Heart left ventricle (tissue), 16 donors: ENCODE data around the gene KIRREL1. TPM values are rescaled to one million over a fixed set of nuclear protein-coding genes. Genes with fewer than 3 reads are reported as not detected.

Source experiments
- ATAC-seq, 4 donors: fragments of 200-7000 bp; cut with Tn5 transposase; one replicate each; pipeline ENCODE4 v1.9.1; 2020 to 2022; ENCODE audit warnings: moderate library complexity in 4 of 4, mild to moderate bottlenecking in 3 of 4, moderate number of reproducible peaks in 1 of 4
- DNase-seq, 5 donors: peaks; one replicate each; pipeline ENCODE4 v3.0.0-alpha.2; 2020
- H3K27ac ChIP-seq, 12 donors: fragments of 200-600 bp; sonication (generic) in 4 of 12; one replicate each; pipeline versions ENCODE4 v1.5.0 to v1.8.0; 2016 to 2022; ENCODE audit warnings: mild to moderate bottlenecking in 2 of 12
- H3K27me3 ChIP-seq, 9 donors: fragments of 200-600 bp; sonication (generic) in 2 of 9; one replicate each; pipeline versions ENCODE4 v1.5.1 to v1.8.0; 2016 to 2022; ENCODE audit warnings: mild to moderate bottlenecking in 3 of 9
- H3K36me3 ChIP-seq, 9 donors: fragments of 200-600 bp; sonication (generic) in 2 of 9; one replicate each; pipeline versions ENCODE4 v1.5.0 to v1.8.0; 2018 to 2022; ENCODE audit warnings: mild to moderate bottlenecking in 2 of 9
- H3K4me1 ChIP-seq, 12 donors: fragments of 200-600 bp; sonication (generic) in 4 of 12; one replicate each; pipeline versions ENCODE4 v1.5.0 to v1.8.0; 2016 to 2022; ENCODE audit warnings: mild to moderate bottlenecking in 3 of 12
- H3K4me3 ChIP-seq, 12 donors: fragments of 200-600 bp; sonication (generic) in 4 of 12; one replicate each; pipeline versions ENCODE4 v1.5.0 to v1.8.0; 2017 to 2022; ENCODE audit warnings: mild to moderate bottlenecking in 9 of 12, moderate library complexity in 4 of 12
- H3K9me3 ChIP-seq, 12 donors: fragments of 200-600 bp; sonication (generic) in 4 of 12; one replicate each; pipeline versions ENCODE4 v1.5.0 to v1.8.0; 2016 to 2022; ENCODE audit warnings: mild to moderate bottlenecking in 1 of 12
- CTCF ChIP-seq, 12 donors: fragments of 200-600 bp; sonication (generic) in 4 of 12; IDR thresholded peaks; one replicate each; pipeline versions ENCODE4 v1.5.0 to v1.8.0; 2018 to 2022; ENCODE audit warnings: antibody characterized with exemption in 12 of 12, mild to moderate bottlenecking in 5 of 12
- POLR2A ChIP-seq, 2 donors: fragments of 450-650 bp; IDR thresholded peaks; one replicate each; pipeline ENCODE4 v1.6.1; 2017; ENCODE audit warnings: antibody characterized with exemption in 2 of 2, mild to moderate bottlenecking in 2 of 2, moderate library complexity in 2 of 2
- WGBS, 4 donors: extraction: QIAGEN DNeasy Blood & Tissue Kit in 2 of 4; methylation state at CpG; one replicate each; pipeline versions ENCODE4 v1.1.5 to v1.1.7; 2013 to 2018; 5-methylcytosine and 5-hydroxymethylcytosine counted together
- intact Hi-C, 10 donors: fragments of 100-400 bp; cut with DNase I; formaldehyde crosslinking; loops; one replicate each; pipeline versions ENCODE4 v1.11.1 to v1.14.2; 2022
- polyA plus RNA-seq, 2 donors: library from polyadenylated mRNA; stranded (reverse); fragments of 200-250 nt; gene quantifications; one replicate each; pipeline ENCODE4 v1.2.3, GENCODE V29; 2013
- total RNA-seq, 9 donors: library from RNA; depleted of rRNA in 2 of 9; stranded (reverse); fragments of >200 nt in 2 of 9; fragmentation: NEBNext Ultra II Directional in 3 of 9; extraction: Animal tissue kit (Norgen Biotek cat#: 25700) in 3 of 9; gene quantifications; one replicate each; pipeline versions ENCODE4 v1.1.0 to v1.2.4, GENCODE V29; 2016 to 2023
- donor health status: ischemic (EF 13 %, LVEDD 7.1; RV severe dilation, severe dysfunction).
- donor health status: healthy with polysubstance abuse.
- donor health status: DM: no; HTN: yes; CAD: no.
- donor health status: DM: no; HTN: no; CAD: no.
- donor health status: ischemic (EF 25% LVEDD 6.9; RV normal size, moderate dysfunction).
- donor health status: ischemic (EF 25% LVEDD 5.7; RV mildly dilated, moderate dysfunction).
- donor health status: healthy.
- donor health status: DM: yes; HTN: yes; CAD: no.
- donor health status: ischemic (EF 35%, LVEDD 5.7; RV mildly dilated, moderate dysfunction).
- donor health status: nonischemic (EF 11% LVEDD 7.7; RV severe dilation, severe dysfunction).
- donor health status: DM: yes; HTN: yes; CAD: no.
- donor health status: PGD.
- donor health status: ischemic (EF 29% LVEDD 5.4; RV normal size, mild dysfunction).
- donor health status: nonischemic (EF 23%, LVEDD 6.1; RV moderate dilation, normal function).

The KIRREL1 gene
- total and polyA plus RNA-seq, 11 donors: 3.2 to 22.7 (median 8.2) TPM

- ATAC-seq (no peak), DNase-seq (no peak)
- TF ChIP-seq CTCF (IDR thresholded peaks at IDR 0.05) (no peak), POLR2A (IDR thresholded peaks at IDR 0.05) (no peak)
- H3K27ac ChIP-seq: no peak overlapping the region
- H3K4me3 ChIP-seq: no peak overlapping the region
- intact Hi-C loops: loop anchor here in 7 of 10 donors (5.0 to 10.0 kb wide), 6 partner anchors 167 to 1114 kb away; partner anchors contain the start of gene AIM2 (in 1 of the 7)
- peaks cover 0 to 37% (median 0%) of the 10 kb centered on the region in 9 donors for H3K27me3 ChIP-seq
- 68 to 75% (median 72%) methylated on average over 2 of the region's 2 CpGs for WGBS, 4 donors
- H3K36me3 ChIP-seq: no peaks in the 10 kb centered on the region
- H3K9me3 ChIP-seq: no peaks in the 10 kb centered on the region
- peaks cover 0 to 4% (median 0%) of the 10 kb centered on the region in 12 donors for H3K4me1 ChIP-seq
These were observed 32.7 kb upstream of the KIRREL1 start for GRCh38 chr1:157960773-157961172.

- TF ChIP-seq CTCF (IDR thresholded peaks at IDR 0.05) (no peak), POLR2A (IDR thresholded peaks at IDR 0.05) (no peak)
- Histone ChIP-seq H3K27me3 (peaks cover 0 to 31% (median 0%) of the 10 kb centered on the region in 9 donors), H3K27ac (no peak overlapping the region), H3K9me3 (peaks cover 0 to 3% (median 0%) of the 10 kb centered on the region in 12 donors), H3K4me1 (peaks cover 0 to 4% (median 0%) of the 10 kb centered on the region in 12 donors), H3K36me3 (no peaks in the 10 kb centered on the region), H3K4me3 (no peak overlapping the region)
- intact Hi-C loops: loop anchor here in 8 of 10 donors (2.0 to 10.0 kb wide), 7 partner anchors 163 to 1113 kb away; partner anchors contain the start of gene AIM2 (in 1 of the 8)
- peak in 1 of 4 donors; percentile 9 for ATAC-seq
- WGBS, 4 donors: 52 to 55% (median 53%) methylated on average over 11 of the region's 11 CpGs
- DNase-seq: no peak
These were observed 31.4 kb upstream of the KIRREL1 start for GRCh38 chr1:157961805-157962762.

- peaks cover 0 to 31% (median 0%) of the 10 kb centered on the region in 9 donors for H3K27me3 ChIP-seq
- ATAC-seq (peak; percentile 66 to 84 (median 80)), DNase-seq (peak; percentile 50 to 74 (median 60))
- 11 to 18% (median 15%) methylated on average over 5 of the region's 5 CpGs for WGBS, 4 donors
- peaks cover 0 to 9% (median 5%) of the 10 kb centered on the region in 12 donors for H3K4me1 ChIP-seq
- no peak overlapping the region for H3K4me3 ChIP-seq
- TF ChIP-seq CTCF (IDR thresholded peaks at IDR 0.05) (peak; percentile 87 to 97 (median 94)), POLR2A (IDR thresholded peaks at IDR 0.05) (no peak)
- peaks cover 0 to 5% (median 0%) of the 10 kb centered on the region in 12 donors for H3K9me3 ChIP-seq
- intact Hi-C loops: loop anchor here in 9 of 10 donors (1.0 to 10.0 kb wide), 9 partner anchors 161 to 1111 kb away; partner anchors contain the start of gene AIM2 (in 1 of the 9)
- H3K36me3 ChIP-seq: no peaks in the 10 kb centered on the region
- H3K27ac ChIP-seq: no peak overlapping the region
These were observed 29.7 kb upstream of the KIRREL1 start for GRCh38 chr1:157963713-157964112.

- WGBS, 4 donors: 69 to 81% (median 74%) methylated on average over 8 of the region's 8 CpGs
These were observed 27.9 kb upstream of the KIRREL1 start for GRCh38 chr1:157965584-157965983.

More at GRCh38 chr1:157965584-157965983, 27.9 kb upstream of the KIRREL1 start:
- DNase-seq (no peak), ATAC-seq (no peak)
- intact Hi-C loops: loop anchor here in 5 of 10 donors (5.0 to 10.0 kb wide), 4 partner anchors 157 to 1109 kb away; partner anchors contain the start of gene AIM2 (in 1 of the 5)
- Histone ChIP-seq H3K9me3 (peaks cover 0 to 5% (median 0%) of the 10 kb centered on the region in 12 donors), H3K4me3 (no peak overlapping the region), H3K4me1 (peaks cover 0 to 21% (median 8%) of the 10 kb centered on the region in 12 donors), H3K27ac (no peak overlapping the region), H3K27me3 (peaks cover 0 to 24% (median 0%) of the 10 kb centered on the region in 9 donors), H3K36me3 (no peaks in the 10 kb centered on the region)
- TF ChIP-seq POLR2A (IDR thresholded peaks at IDR 0.05): no peak
- no peak for TF ChIP-seq CTCF (IDR thresholded peaks at IDR 0.05)
